ENCODE data around the gene ACADVL.

- TF ChIP-seq CTCF (conservative IDR thresholded peaks at IDR 0.05; ENCODE audit: low read depth, low read length) (no peak), EZH2 (IDR thresholded peaks at IDR 0.05; ENCODE audit: low read length, unreplicated experiment) (no peak)
These were observed 14.6 kb downstream of the ACADVL start, which contains the start of gene DVL2 for GRCh38 chr17:7234083-7234951.

Data from PC-3 (cell line).